Spleen (tissue), 7 donors: Measurements from ENCODE around the gene TSHZ2.

Source experiments
- CTCF ChIP-seq, 11 experiments: fragments of 200-600 bp in 7 of 11; fragments of 450-650 bp in 4 of 11; sonication (generic) in 4 of 11; IDR thresholded peaks in 8 of 11; conservative IDR thresholded peaks in 3 of 11; 1 replicate in 7 of 11; 2 replicates in 4 of 11; pipeline versions ENCODE4 v1.4.0 to v1.8.0; 2016 to 2021; ENCODE audit warnings: antibody characterized with exemption in 11 of 11, inconsistent platforms in 4 of 11, mild to moderate bottlenecking in 1 of 11
- POLR2A ChIP-seq, 3 donors: fragments of 450-650 bp; IDR thresholded peaks; one replicate each; pipeline ENCODE4 v1.5.1; 2017; ENCODE audit warnings: antibody characterized with exemption in 3 of 3, mild to moderate bottlenecking in 1 of 3
- donor health status: DM: no; HTN: no; CAD: no; lungs with moderate emphysema.
- donor health status: DM: no; HTN: no; CAD: no.
- donor health status: DM: no; HTN: no; CAD: no.

- no peak for TF ChIP-seq POLR2A (IDR thresholded peaks at IDR 0.05)
- no peak for TF ChIP-seq CTCF (IDR thresholded peaks at IDR 0.05 in 8 of 11, conservative IDR thresholded peaks at IDR 0.05 in 3 of 11)
Observed at GRCh38 chr20:53302695-53303412, 330.7 kb downstream of the TSHZ2 start.
